Psoas muscle (tissue), 8 donors: ENCODE data around the gene ARMH2. TPM values are rescaled to one million over a fixed set of nuclear protein-coding genes. Genes with fewer than 3 reads are reported as not detected.

Experiments
- ATAC-seq, 4 donors: fragments of 200-7000 bp; cut with Tn5 transposase; one replicate each; pipeline ENCODE4 v1.9.1; 2020; ENCODE audit warnings: moderate library complexity in 3 of 4, mild to moderate bottlenecking in 2 of 4
- DNase-seq, 2 donors: peaks; one replicate each; pipeline ENCODE4 v3.0.0-alpha.2; 2020
- H3K27ac ChIP-seq: fragments of 200-600 bp; one replicate; pipeline ENCODE4 v1.8.0; 2022
- H3K27me3 ChIP-seq, 3 donors: fragments of 200-600 bp in 1 of 3; one replicate each; pipeline versions ENCODE4 v1.6.1 to v1.8.0; 2013 to 2022; ENCODE audit warnings: low read length in 2 of 3, mild to moderate bottlenecking in 2 of 3, moderate library complexity in 1 of 3; ENCODE audit not compliant: insufficient read depth in 3 of 3
- H3K36me3 ChIP-seq, 2 donors: fragments of 200-600 bp in 1 of 2; one replicate each; pipeline versions ENCODE4 v1.6.1 to v1.8.0; 2013 to 2022; ENCODE audit warnings: low read depth in 1 of 2, mild to moderate bottlenecking in 1 of 2, moderate library complexity in 1 of 2; ENCODE audit not compliant: insufficient read depth in 1 of 2
- H3K4me1 ChIP-seq: fragments of 200-600 bp; one replicate; pipeline ENCODE4 v1.8.0; 2022
- H3K4me3 ChIP-seq: fragments of 200-600 bp; one replicate; pipeline ENCODE4 v1.8.0; 2022; ENCODE audit warnings: mild to moderate bottlenecking
- H3K9me3 ChIP-seq: fragments of 200-600 bp; one replicate; pipeline ENCODE4 v1.8.0; 2022
- WGBS, 3 donors: extraction: QIAGEN DNeasy Blood & Tissue Kit; methylation state at CpG; one replicate each; pipeline versions ENCODE4 v1.1.6 to v1.1.7; 2013; 5-methylcytosine and 5-hydroxymethylcytosine counted together
- intact Hi-C, 2 donors: fragments of 100-400 bp; cut with DNase I; formaldehyde crosslinking; loops; one replicate each; pipeline versions ENCODE4 v1.11.0 to v1.14.2; 2022
- polyA plus RNA-seq, 3 donors: library from polyadenylated mRNA; stranded (reverse); fragments of 200-250 nt; gene quantifications; one replicate each; pipeline ENCODE4 v1.2.3, GENCODE V29; 2013
- total RNA-seq, 4 donors: library from RNA; stranded (reverse); fragmentation: NEBNext Ultra II Directional in 2 of 4; extraction: Animal tissue kit (Norgen Biotek cat#: 25700) in 2 of 4; gene quantifications; one replicate each; pipeline versions ENCODE4 v1.2.1 to v1.2.4, GENCODE V29; 2021 to 2023
- TF ChIP-seq, protein P1 (sequence below): fragments of 200-600 bp; IDR thresholded peaks from one replicate; pipeline ENCODE4 v1.8.0; 2022; ENCODE audit warnings: antibody characterized with exemption
- donor health status: healthy with polysubstance abuse.
- donor health status: DM: no; HTN: no; CAD: no; lungs with moderate emphysema.
- donor health status: Bipolar disorder and iron deficiency.
- donor health status: healthy.
- donor health status: DM: yes; HTN: yes; CAD: no.
- donor health status: DM: no; HTN: no; CAD: no.
- donor health status: DM: no; HTN: no; CAD: no.
- donor health status: DM: yes; HTN: yes; CAD: no.

Gene ARMH2
- total and polyA plus RNA-seq, 7 donors = not detected

- DNase-seq (no peak), ATAC-seq (no peak)
- peaks cover 0 to 53% of the 10 kb centered on the region in 2 donors for H3K36me3 ChIP-seq
- no peaks in the 10 kb centered on the region for H3K27me3 ChIP-seq
- no peak overlapping the region for H3K27ac ChIP-seq
- H3K4me1 ChIP-seq = no peaks in the 10 kb centered on the region
- H3K9me3 ChIP-seq = no peaks in the 10 kb centered on the region
- H3K4me3 ChIP-seq = no peak overlapping the region
- intact Hi-C loops = no loop called here
- 82 to 85% (median 82%) methylated on average over 6 of the region's 6 CpGs for WGBS, 3 donors
- TF ChIP-seq, protein P1, sequence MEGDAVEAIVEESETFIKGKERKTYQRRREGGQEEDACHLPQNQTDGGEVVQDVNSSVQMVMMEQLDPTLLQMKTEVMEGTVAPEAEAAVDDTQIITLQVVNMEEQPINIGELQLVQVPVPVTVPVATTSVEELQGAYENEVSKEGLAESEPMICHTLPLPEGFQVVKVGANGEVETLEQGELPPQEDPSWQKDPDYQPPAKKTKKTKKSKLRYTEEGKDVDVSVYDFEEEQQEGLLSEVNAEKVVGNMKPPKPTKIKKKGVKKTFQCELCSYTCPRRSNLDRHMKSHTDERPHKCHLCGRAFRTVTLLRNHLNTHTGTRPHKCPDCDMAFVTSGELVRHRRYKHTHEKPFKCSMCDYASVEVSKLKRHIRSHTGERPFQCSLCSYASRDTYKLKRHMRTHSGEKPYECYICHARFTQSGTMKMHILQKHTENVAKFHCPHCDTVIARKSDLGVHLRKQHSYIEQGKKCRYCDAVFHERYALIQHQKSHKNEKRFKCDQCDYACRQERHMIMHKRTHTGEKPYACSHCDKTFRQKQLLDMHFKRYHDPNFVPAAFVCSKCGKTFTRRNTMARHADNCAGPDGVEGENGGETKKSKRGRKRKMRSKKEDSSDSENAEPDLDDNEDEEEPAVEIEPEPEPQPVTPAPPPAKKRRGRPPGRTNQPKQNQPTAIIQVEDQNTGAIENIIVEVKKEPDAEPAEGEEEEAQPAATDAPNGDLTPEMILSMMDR = no peak
Observed at GRCh38 chr6:24824142-24824938, 25.6 kb upstream of the ARMH2 start.

GRCh38 chr6:24823185-24823584, 24.5 kb upstream of the ARMH2 start:
- Histone ChIP-seq H3K4me3 (no peak overlapping the region), H3K4me1 (no peaks in the 10 kb centered on the region), H3K9me3 (no peaks in the 10 kb centered on the region), H3K36me3 (peaks cover 0 to 52% of the 10 kb centered on the region in 2 donors), H3K27me3 (no peaks in the 10 kb centered on the region), H3K27ac (no peak overlapping the region)
- 86 to 96% (median 88%) methylated on average over 2 of the region's 2 CpGs for WGBS, 3 donors
- TF ChIP-seq, protein P1 = no peak
- DNase-seq (no peak), ATAC-seq (no peak)
- intact Hi-C loops = no loop called here

- H3K4me1 ChIP-seq = no peaks in the 10 kb centered on the region
- H3K4me3 ChIP-seq = no peak overlapping the region
- no peaks in the 10 kb centered on the region for H3K9me3 ChIP-seq
- DNase-seq = no peak
- WGBS, 3 donors = 95 to 97% (median 97%) methylated on average over 6 of the region's 6 CpGs
- TF ChIP-seq, protein P1 = no peak
- intact Hi-C loops = no loop called here
- ATAC-seq = no peak
- H3K27ac ChIP-seq = no peak overlapping the region
- H3K36me3 ChIP-seq = peaks cover 0 to 52% of the 10 kb centered on the region in 2 donors
- H3K27me3 ChIP-seq = no peaks in the 10 kb centered on the region
Observed at GRCh38 chr6:24822696-24823095, 24.0 kb upstream of the ARMH2 start.

DNA sequence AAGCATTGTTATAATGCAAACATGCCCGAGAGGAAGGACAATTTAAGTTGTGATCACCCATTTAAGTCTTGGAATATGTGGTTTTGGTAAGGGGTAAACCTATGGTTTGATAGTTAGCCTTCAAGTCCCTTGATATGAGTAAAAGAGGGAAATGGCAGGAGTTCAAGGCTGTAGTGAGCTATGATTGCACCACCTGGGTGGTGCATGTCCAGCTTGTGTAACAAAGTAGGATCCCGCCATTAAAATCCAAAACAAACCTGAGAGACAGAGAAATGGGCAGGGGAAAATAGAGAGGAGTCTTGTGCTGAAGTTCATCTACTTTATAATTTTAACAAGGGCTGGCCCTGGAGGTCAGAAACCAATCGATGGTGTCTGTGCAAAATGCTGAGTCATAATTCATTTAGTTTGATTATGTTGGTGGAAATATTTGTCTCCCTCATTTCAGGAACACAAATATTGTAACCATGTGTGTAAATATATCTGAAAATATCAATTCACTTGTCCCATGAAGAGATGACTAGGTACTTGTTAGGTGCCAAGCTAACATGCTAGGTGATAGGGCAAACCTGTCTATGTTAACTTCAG, 23.2 kb upstream of the ARMH2 start:
- TF ChIP-seq, protein P1 = no peak
- Histone ChIP-seq H3K4me3 (no peak overlapping the region), H3K36me3 (peaks cover 0 to 45% of the 10 kb centered on the region in 2 donors), H3K27ac (no peak overlapping the region), H3K9me3 (no peaks in the 10 kb centered on the region), H3K4me1 (no peaks in the 10 kb centered on the region), H3K27me3 (no peaks in the 10 kb centered on the region)
- ATAC-seq = no peak
- no peak for DNase-seq
- 93 to 94% (median 93%) methylated on average over 3 of the region's 3 CpGs for WGBS, 3 donors
- intact Hi-C loops = no loop called here
